HG02763 (cell line): Measurements from ENCODE around the gene FBXW11.

Experiments
- ATAC-seq: cut with Tn5 transposase; IDR thresholded peaks from one replicate; pipeline ENCODE4 v1.9.1; 2021; ENCODE audit warnings: mild to moderate bottlenecking, moderate library complexity; ENCODE audit not compliant: unreplicated experiment

The FBXW11 gene

GRCh38 chr5:171846323-171846722 is 160.1 kb downstream of the FBXW11 start:
- ATAC-seq: no peak

- no peak for ATAC-seq
These were observed 160.6 kb downstream of the FBXW11 start for GRCh38 chr5:171845857-171846256.

GRCh38 chr5:171845040-171845630 is 161.3 kb downstream of the FBXW11 start:
- no peak for ATAC-seq

GRCh38 chr5:171842777-171843328 is 163.6 kb downstream of the FBXW11 start:
- ATAC-seq: no peak

- ATAC-seq: no peak
These were observed 164.3 kb downstream of the FBXW11 start for GRCh38 chr5:171841984-171842776.

GRCh38 chr5:171840711-171841522 is 165.5 kb downstream of the FBXW11 start:
- no peak for ATAC-seq

GRCh38 chr5:171840066-171840465 is 166.4 kb downstream of the FBXW11 start:
- ATAC-seq: no peak

GRCh38 chr5:171839112-171839511 is 167.3 kb downstream of the FBXW11 start:
- ATAC-seq: no peak

GRCh38 chr5:171838066-171838465 is 168.4 kb downstream of the FBXW11 start:
- no peak for ATAC-seq

GRCh38 chr5:171837522-171837921 is 168.9 kb downstream of the FBXW11 start:
- ATAC-seq: no peak

GRCh38 chr5:171835066-171835465 is 171.4 kb downstream of the FBXW11 start:
- no peak for ATAC-seq

- no peak for ATAC-seq
These were observed 172.0 kb downstream of the FBXW11 start for GRCh38 chr5:171834461-171834860.

- no peak for ATAC-seq
These were observed 173.7 kb downstream of the FBXW11 start for GRCh38 chr5:171832775-171833174.

- ATAC-seq: no peak
These were observed 175.8 kb downstream of the FBXW11 start for GRCh38 chr5:171830686-171831085.

GRCh38 chr5:171827162-171827561 is 179.3 kb downstream of the FBXW11 start:
- ATAC-seq: no peak

GRCh38 chr5:171826132-171826531 is 180.3 kb downstream of the FBXW11 start:
- ATAC-seq: no peak

- ATAC-seq: no peak
These were observed 181.4 kb downstream of the FBXW11 start for GRCh38 chr5:171825051-171825450.

GRCh38 chr5:171823269-171823668 is 183.2 kb downstream of the FBXW11 start:
- ATAC-seq: no peak

GRCh38 chr5:171821286-171821685 is 185.2 kb downstream of the FBXW11 start:
- ATAC-seq: no peak

- no peak for ATAC-seq
These were observed 185.9 kb downstream of the FBXW11 start for GRCh38 chr5:171820561-171820960.

GRCh38 chr5:171816666-171817065 is 189.8 kb downstream of the FBXW11 start:
- ATAC-seq: no peak
